Measurements from ENCODE around the gene VLDLR. TPM values are rescaled to one million over a fixed set of nuclear protein-coding genes. Genes with fewer than 3 reads are reported as not detected.
"Not testable (repeated sequence)": the region's sequence is repeated elsewhere in the genome, so short reads cannot be mapped to it uniquely, and the experiment has no call there.

Gene VLDLR
- total and polyA plus RNA-seq, 8 donors: 2.1 to 110 (median 6.7) TPM

GRCh38 chr9:2697492-2697891 lies 75.9 kb downstream of the VLDLR start:
- intact Hi-C loops (cut with DNase I; ENCODE audit: low total_unique reads): no loop called here
- TF ChIP-seq POLR2AphosphoS5 (IDR thresholded peaks at IDR 0.05) (no peak), EP300 (IDR thresholded peaks at IDR 0.05) (no peak), POLR2A (IDR thresholded peaks at IDR 0.05) (no peak), CTCF (IDR thresholded peaks at IDR 0.05) (no peak)
- DNase-seq: no peak
- Histone ChIP-seq H3K4me3 (no peak overlapping the region), H3K9me3 (no peaks in the 10 kb centered on the region), H3K4me1 (no peaks in the 10 kb centered on the region), H3K27ac (no peak overlapping the region), H3K36me3 (no peaks in the 10 kb centered on the region), H3K27me3 (no peaks in the 10 kb centered on the region)
- WGBS, 5 donors: 73 to 93% (median 88%) methylated on average over 3 of the region's 3 CpGs

GRCh38 chr9:2700398-2700797 lies 78.8 kb downstream of the VLDLR start:
- DNase-seq: no peak
- WGBS, 5 donors: 65 to 77% (median 70%) methylated on average over 6 of the region's 6 CpGs
- no peaks in the 10 kb centered on the region for H3K27me3 ChIP-seq
- H3K4me3 ChIP-seq: no peak overlapping the region
- H3K9me3 ChIP-seq: no peaks in the 10 kb centered on the region
- H3K4me1 ChIP-seq: no peaks in the 10 kb centered on the region
- H3K27ac ChIP-seq: no peak overlapping the region
- intact Hi-C loops (cut with DNase I; ENCODE audit: low total_unique reads): no loop called here
- TF ChIP-seq POLR2AphosphoS5 (IDR thresholded peaks at IDR 0.05) (no peak), POLR2A (IDR thresholded peaks at IDR 0.05) (no peak), EP300 (IDR thresholded peaks at IDR 0.05) (no peak)
- H3K36me3 ChIP-seq: no peaks in the 10 kb centered on the region

- H3K36me3 ChIP-seq: no peaks in the 10 kb centered on the region
- H3K27me3 ChIP-seq: no peaks in the 10 kb centered on the region
- 75 to 88% (median 87%) methylated on average over 10 of the region's 10 CpGs for WGBS, 5 donors
- no peak for DNase-seq
- no peaks in the 10 kb centered on the region for H3K9me3 ChIP-seq
- intact Hi-C loops (cut with DNase I; ENCODE audit: low total_unique reads): no loop called here
- H3K4me1 ChIP-seq: no peaks in the 10 kb centered on the region
- TF ChIP-seq CTCF (IDR thresholded peaks at IDR 0.05) (no peak), POLR2A (IDR thresholded peaks at IDR 0.05) (no peak), POLR2AphosphoS5 (IDR thresholded peaks at IDR 0.05) (no peak), EP300 (IDR thresholded peaks at IDR 0.05) (no peak)
- no peak overlapping the region for H3K4me3 ChIP-seq
- H3K27ac ChIP-seq: no peak overlapping the region
Observed at GRCh38 chr9:2700909-2701550, 79.4 kb downstream of the VLDLR start.

GRCh38 chr9:2704504-2704903 lies 82.9 kb downstream of the VLDLR start:
- no peak for DNase-seq
- TF ChIP-seq EP300 (IDR thresholded peaks at IDR 0.05) (no peak), CTCF (IDR thresholded peaks at IDR 0.05) (no peak)
- intact Hi-C loops (cut with DNase I; ENCODE audit: low total_unique reads): no loop called here

GRCh38 chr9:2707256-2707655 lies 85.7 kb downstream of the VLDLR start:
- H3K27me3 ChIP-seq; H3K4me3 ChIP-seq; intact Hi-C loops (cut with DNase I; ENCODE audit: low total_unique reads); H3K4me1 ChIP-seq; DNase-seq; H3K9me3 ChIP-seq; H3K36me3 ChIP-seq; H3K27ac ChIP-seq: not testable (repeated sequence)
- WGBS, 5 donors: 94 to 98% (median 97%) methylated on average over 3 of the region's 3 CpGs

More at GRCh38 chr9:2704504-2704903, 82.9 kb downstream of the VLDLR start:
- no peaks in the 10 kb centered on the region for H3K9me3 ChIP-seq
- no peaks in the 10 kb centered on the region for H3K36me3 ChIP-seq
- no peaks in the 10 kb centered on the region for H3K27me3 ChIP-seq
- no peak overlapping the region for H3K4me3 ChIP-seq
- no peak overlapping the region for H3K27ac ChIP-seq
- no peaks in the 10 kb centered on the region for H3K4me1 ChIP-seq

Other genes with a start within 250 kb of the VLDLR start
- not detected for gene KCNV2, start 95.7 kb downstream of the VLDLR start, total RNA-seq
- gene KCNV2, start 95.7 kb downstream of the VLDLR start, polyA plus RNA-seq: not detected
- 10 to 100 TPM; 25.1 to 79.5 (median 51.3) TPM for gene PUM3, start 222.3 kb downstream of the VLDLR start, total RNA-seq
- gene PUM3, start 222.3 kb downstream of the VLDLR start, polyA plus RNA-seq: 10 to 100 TPM; 17.9 to 33.7 (median 24.4) TPM